Adrenal gland (tissue), 5 donors: ENCODE data around the gene SMURF2.

Experiments
- POLR2A ChIP-seq, 2 donors: fragments of 450-650 bp; IDR thresholded peaks; one replicate each; pipeline ENCODE4 v1.6.1; 2017; ENCODE audit warnings: antibody characterized with exemption in 2 of 2, mild to moderate bottlenecking in 2 of 2, moderate library complexity in 1 of 2
- TF ChIP-seq, protein P1 (sequence below), 6 experiments: fragments of 450-650 bp in 4 of 6; fragments of 200-600 bp in 2 of 6; sonication (generic) in 1 of 6; IDR thresholded peaks; 1 replicate in 5 of 6; 2 replicates in 1 of 6; pipeline versions ENCODE4 v1.5.1 to v1.8.0; 2016 to 2021; ENCODE audit warnings: antibody characterized with exemption in 6 of 6, mild to moderate bottlenecking in 2 of 6, moderate library complexity in 1 of 6
- donor health status: DM: no; HTN: no; CAD: no.

DNA sequence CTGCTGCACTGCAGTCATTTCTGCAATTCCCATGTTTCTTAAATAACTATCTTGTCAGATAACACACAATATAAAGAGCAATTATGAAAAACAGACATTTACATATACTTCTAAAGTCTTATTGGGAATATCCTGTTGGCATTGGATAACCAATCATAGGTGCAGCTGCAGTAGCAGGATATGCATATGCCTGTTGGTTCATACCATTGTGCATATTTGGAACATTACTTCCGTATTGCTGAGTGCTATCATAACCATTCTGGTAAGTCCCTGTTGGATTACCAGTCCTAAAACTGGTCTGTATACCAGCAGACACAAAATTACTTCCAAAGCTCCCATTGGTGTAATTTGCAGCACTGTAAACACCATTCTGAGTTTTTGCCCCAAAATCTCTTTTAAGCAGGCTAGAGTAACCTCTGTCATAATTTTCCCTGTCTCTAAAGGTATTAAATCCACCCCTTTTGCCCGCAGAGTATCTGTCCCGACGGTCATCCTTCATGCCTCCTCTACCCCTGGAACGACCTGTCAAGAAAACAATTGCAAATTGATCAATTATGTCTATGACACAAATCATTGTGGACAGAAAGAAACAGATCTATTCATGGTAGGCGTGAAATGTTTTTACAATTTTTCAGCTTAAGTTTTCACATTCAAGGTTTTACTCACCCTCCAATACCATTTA lies 162.2 kb downstream of the SMURF2 start:
- TF ChIP-seq, protein P1, sequence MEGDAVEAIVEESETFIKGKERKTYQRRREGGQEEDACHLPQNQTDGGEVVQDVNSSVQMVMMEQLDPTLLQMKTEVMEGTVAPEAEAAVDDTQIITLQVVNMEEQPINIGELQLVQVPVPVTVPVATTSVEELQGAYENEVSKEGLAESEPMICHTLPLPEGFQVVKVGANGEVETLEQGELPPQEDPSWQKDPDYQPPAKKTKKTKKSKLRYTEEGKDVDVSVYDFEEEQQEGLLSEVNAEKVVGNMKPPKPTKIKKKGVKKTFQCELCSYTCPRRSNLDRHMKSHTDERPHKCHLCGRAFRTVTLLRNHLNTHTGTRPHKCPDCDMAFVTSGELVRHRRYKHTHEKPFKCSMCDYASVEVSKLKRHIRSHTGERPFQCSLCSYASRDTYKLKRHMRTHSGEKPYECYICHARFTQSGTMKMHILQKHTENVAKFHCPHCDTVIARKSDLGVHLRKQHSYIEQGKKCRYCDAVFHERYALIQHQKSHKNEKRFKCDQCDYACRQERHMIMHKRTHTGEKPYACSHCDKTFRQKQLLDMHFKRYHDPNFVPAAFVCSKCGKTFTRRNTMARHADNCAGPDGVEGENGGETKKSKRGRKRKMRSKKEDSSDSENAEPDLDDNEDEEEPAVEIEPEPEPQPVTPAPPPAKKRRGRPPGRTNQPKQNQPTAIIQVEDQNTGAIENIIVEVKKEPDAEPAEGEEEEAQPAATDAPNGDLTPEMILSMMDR (IDR thresholded peaks at IDR 0.05): no peak
- peak in 1 of 2 donors; percentile 24 for TF ChIP-seq POLR2A (IDR thresholded peaks at IDR 0.05)
